Activated CD4-positive, alpha-beta T cell treated with anti-CD3 and anti-CD28 coated beads, Interleukin-2, amount 50 U/mL, for 16 hours (primary cell): ENCODE measurements around the gene NACA.
"Not testable (repeated sequence)": the region's sequence is repeated elsewhere in the genome, so short reads cannot be mapped to it uniquely, and the experiment has no call there.

Source experiments
- DNase-seq: peaks from one replicate; pipeline ENCODE4 v3.0.0-alpha.2; 2020

NACA gene

GRCh38 chr12:56723889-56724700 lies 1.0 kb downstream of the NACA start:
- DNase-seq: peak; percentile 40

GRCh38 chr12:56723352-56723751 lies 1.7 kb downstream of the NACA start:
- DNase-seq: no peak

GRCh38 chr12:56722832-56723231 lies 2.3 kb downstream of the NACA start:
- DNase-seq: no peak

- no peak for DNase-seq
Measured at GRCh38 chr12:56721721-56722120, 3.4 kb downstream of the NACA start.

- no peak for DNase-seq
Measured at GRCh38 chr12:56721216-56721615, 3.9 kb downstream of the NACA start.

GRCh38 chr12:56720731-56721151 lies 4.4 kb downstream of the NACA start:
- no peak for DNase-seq

GRCh38 chr12:56719056-56719455 lies 6.0 kb downstream of the NACA start:
- no peak for DNase-seq

GRCh38 chr12:56718636-56719035 lies 6.5 kb downstream of the NACA start:
- DNase-seq: no peak

- DNase-seq: no peak
Measured at GRCh38 chr12:56718149-56718548, 7.0 kb downstream of the NACA start.

- DNase-seq: no peak
Measured at GRCh38 chr12:56716933-56717880, 7.9 kb downstream of the NACA start.

- no peak for DNase-seq
Measured at GRCh38 chr12:56716458-56716857, 8.6 kb downstream of the NACA start.

GRCh38 chr12:56715798-56716197 lies 9.3 kb downstream of the NACA start:
- DNase-seq: no peak

- DNase-seq: no peak
Measured at GRCh38 chr12:56714431-56714929, 10.6 kb downstream of the NACA start.

- no peak for DNase-seq
Measured at GRCh38 chr12:56713345-56713744, 11.8 kb downstream of the NACA start.

GRCh38 chr12:56709759-56710376 lies 15.2 kb downstream of the NACA start:
- DNase-seq: no peak

GRCh38 chr12:56704522-56704921 lies 20.6 kb downstream of the NACA start:
- not testable (repeated sequence) for DNase-seq

- DNase-seq: no peak
Measured at GRCh38 chr12:56699020-56699661, 26.0 kb downstream of the NACA start.

- DNase-seq: no peak
Measured at GRCh38 chr12:56695327-56696101, 29.6 kb downstream of the NACA start.

- DNase-seq: no peak
Measured at GRCh38 chr12:56694161-56694560, 30.9 kb downstream of the NACA start.

- no peak for DNase-seq
Measured at GRCh38 chr12:56688846-56689109, 36.3 kb downstream of the NACA start.

GRCh38 chr12:56688129-56688845 lies 36.8 kb downstream of the NACA start, which contains the start of gene PTGES3:
Gene PTGES3 (minus strand): TSS chr12:56688284. CDS start chr12:56687999, 285 bp downstream.
- DNase-seq: peak; percentile 99
